Measurements from ENCODE around the gene MRPS17. TPM values are rescaled to one million over a fixed set of nuclear protein-coding genes. Genes with fewer than 3 reads are reported as not detected.
A peak's percentile ranks its signal among the peaks of the same experiment; 100 is the strongest.

Gene MRPS17
- total RNA-seq, 4 donors from 2014 or later: 3.2 to 20.9 (median 8.0) TPM

GRCh38 chr7:55953707-55954475 is 2.2 kb downstream of the MRPS17 start:
- no peak for DNase-seq
- intact Hi-C loops (cut with DNase I; ENCODE audit: low total_unique reads): no loop called here
- no peaks in the 10 kb centered on the region for H3K27me3 ChIP-seq

GRCh38 chr7:55957190-55957589 is 5.5 kb downstream of the MRPS17 start:
- Histone ChIP-seq H3K4me3 (no peak overlapping the region), H3K36me3 (no peaks in the 10 kb centered on the region), H3K27ac (no peak overlapping the region), H3K9me3 (no peaks in the 10 kb centered on the region), H3K4me1 (peaks cover 0 to 3% of the 10 kb centered on the region in 2 donors), H3K27me3 (no peaks in the 10 kb centered on the region)
- intact Hi-C loops (cut with DNase I; ENCODE audit: low total_unique reads): no loop called here
- no peak for DNase-seq
- TF ChIP-seq, protein P1, sequence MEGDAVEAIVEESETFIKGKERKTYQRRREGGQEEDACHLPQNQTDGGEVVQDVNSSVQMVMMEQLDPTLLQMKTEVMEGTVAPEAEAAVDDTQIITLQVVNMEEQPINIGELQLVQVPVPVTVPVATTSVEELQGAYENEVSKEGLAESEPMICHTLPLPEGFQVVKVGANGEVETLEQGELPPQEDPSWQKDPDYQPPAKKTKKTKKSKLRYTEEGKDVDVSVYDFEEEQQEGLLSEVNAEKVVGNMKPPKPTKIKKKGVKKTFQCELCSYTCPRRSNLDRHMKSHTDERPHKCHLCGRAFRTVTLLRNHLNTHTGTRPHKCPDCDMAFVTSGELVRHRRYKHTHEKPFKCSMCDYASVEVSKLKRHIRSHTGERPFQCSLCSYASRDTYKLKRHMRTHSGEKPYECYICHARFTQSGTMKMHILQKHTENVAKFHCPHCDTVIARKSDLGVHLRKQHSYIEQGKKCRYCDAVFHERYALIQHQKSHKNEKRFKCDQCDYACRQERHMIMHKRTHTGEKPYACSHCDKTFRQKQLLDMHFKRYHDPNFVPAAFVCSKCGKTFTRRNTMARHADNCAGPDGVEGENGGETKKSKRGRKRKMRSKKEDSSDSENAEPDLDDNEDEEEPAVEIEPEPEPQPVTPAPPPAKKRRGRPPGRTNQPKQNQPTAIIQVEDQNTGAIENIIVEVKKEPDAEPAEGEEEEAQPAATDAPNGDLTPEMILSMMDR (IDR thresholded peaks at IDR 0.05): no peak
- no peak for TF ChIP-seq POLR2A (IDR thresholded peaks at IDR 0.05)

More at GRCh38 chr7:55953707-55954475, 2.2 kb downstream of the MRPS17 start:
- H3K27ac ChIP-seq: no peak overlapping the region
- H3K4me3 ChIP-seq: no peak overlapping the region
- H3K36me3 ChIP-seq: no peaks in the 10 kb centered on the region
- TF ChIP-seq POLR2A (IDR thresholded peaks at IDR 0.05): no peak
- peaks cover 0 to 3% of the 10 kb centered on the region in 2 donors for H3K4me1 ChIP-seq
- H3K9me3 ChIP-seq: no peaks in the 10 kb centered on the region

DNA sequence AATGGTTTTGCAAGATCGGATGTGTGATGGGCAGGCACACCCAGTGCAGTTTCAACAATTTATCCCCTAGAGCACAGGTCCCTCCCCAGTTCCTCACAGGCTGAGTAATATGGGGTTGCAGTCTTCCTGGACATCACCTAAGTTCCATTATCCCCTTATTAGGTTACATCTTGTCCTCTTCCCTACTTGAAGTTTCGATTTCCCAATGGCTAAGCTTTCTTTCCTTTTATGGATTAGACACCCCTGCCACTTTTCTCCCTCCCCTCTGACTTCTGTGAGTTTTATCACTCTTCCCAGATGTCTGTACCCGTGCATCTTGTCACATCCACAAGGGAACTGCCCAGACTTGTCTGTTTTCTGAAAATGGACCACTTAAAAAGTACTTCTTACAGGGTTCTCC is 10.3 kb downstream of the MRPS17 start:
- no peaks in the 10 kb centered on the region for H3K27me3 ChIP-seq
- H3K27ac ChIP-seq: no peak overlapping the region
- no peak overlapping the region for H3K4me3 ChIP-seq
- H3K9me3 ChIP-seq: no peaks in the 10 kb centered on the region
- no peaks in the 10 kb centered on the region for H3K36me3 ChIP-seq
- no peak for DNase-seq
- intact Hi-C loops (cut with DNase I; ENCODE audit: low total_unique reads): loop anchor here (5.0 kb wide), 1 partner anchor 320 kb away; no protein-coding TSS in a partner anchor
- TF ChIP-seq POLR2A (IDR thresholded peaks at IDR 0.05): no peak
- TF ChIP-seq, protein P1 (IDR thresholded peaks at IDR 0.05): no peak
- H3K4me1 ChIP-seq: peaks cover 0 to 3% of the 10 kb centered on the region in 2 donors

- H3K4me3 ChIP-seq: peak overlapping the region; percentile 22 to 35
- no peaks in the 10 kb centered on the region for H3K27me3 ChIP-seq
- no peaks in the 10 kb centered on the region for H3K36me3 ChIP-seq
- H3K9me3 ChIP-seq: no peaks in the 10 kb centered on the region
- no peak for DNase-seq
- H3K4me1 ChIP-seq: peaks cover 0 to 3% of the 10 kb centered on the region in 2 donors
- intact Hi-C loops (cut with DNase I; ENCODE audit: low total_unique reads): loop anchor here (5.0 kb wide), 1 partner anchor 321 kb away; no protein-coding TSS in a partner anchor
- peak overlapping the region; percentile 95 to 97 for H3K27ac ChIP-seq
- no peak for TF ChIP-seq POLR2A (IDR thresholded peaks at IDR 0.05)
- TF ChIP-seq, protein P1 (IDR thresholded peaks at IDR 0.05): no peak
These were observed 12.0 kb downstream of the MRPS17 start for GRCh38 chr7:55963584-55964168.

GRCh38 chr7:55964261-55965099 is 12.8 kb downstream of the MRPS17 start, which contains the start of gene NIPSNAP2:
TSS of gene NIPSNAP2 (plus strand) at chr7:55964585. CDS start at chr7:55964610, 25 bp downstream.
- intact Hi-C loops (cut with DNase I; ENCODE audit: low total_unique reads): loop anchor here (5.0 kb wide), 1 partner anchor 322 kb away; no protein-coding TSS in a partner anchor
- no peaks in the 10 kb centered on the region for H3K9me3 ChIP-seq
- DNase-seq: peak; percentile 43 to 71
- H3K4me1 ChIP-seq: peaks cover 0 to 3% of the 10 kb centered on the region in 2 donors
- no peaks in the 10 kb centered on the region for H3K27me3 ChIP-seq
- H3K4me3 ChIP-seq: peak within 1 kb of the TSS; percentile 43 to 51
- peak within 1 kb of the TSS; percentile 95 to 97 for H3K27ac ChIP-seq
- TF ChIP-seq POLR2A (IDR thresholded peaks at IDR 0.05): peak in 1 of 2 donors; percentile 65
- TF ChIP-seq, protein P1 (IDR thresholded peaks at IDR 0.05): peak in 3 of 4 experiments; percentile 68 to 97 (median 89)
- no peaks in the 10 kb centered on the region for H3K36me3 ChIP-seq
